ENCODE measurements around the gene NPW. TPM values are rescaled to one million over a fixed set of nuclear protein-coding genes. Genes with fewer than 3 reads are reported as not detected.

The NPW gene
- total and polyA plus RNA-seq, 2 of the 8 experiments (the other 6 are each of a cell fraction or from before 2014, with no cell fraction given): 4.0 to 10.3 TPM

- H3K27me3 ChIP-seq (replicated peaks in 1 of 4; ENCODE audit: control insufficient read depth in 3 of 4, extremely low read depth in 1 of 4, insufficient read depth in 3 of 4, low read length in 3 of 4): peaks cover 18 to 28% (median 22%) of the 10 kb centered on the region in 4 experiments
- H3K4me2 ChIP-seq (ENCODE audit: insufficient read depth in 1 of 2, low read depth in 2 of 2, low read length in 2 of 2): no peak overlapping the region
- H3K4me1 ChIP-seq (replicated peaks in 1 of 4; ENCODE audit: control insufficient read depth in 3 of 4, insufficient read depth in 4 of 4, low read length in 3 of 4): peaks cover 0 to 15% (median 2%) of the 10 kb centered on the region in 4 experiments; a peak in 4 of 7 replicates
- H3K27ac ChIP-seq (ENCODE audit: low read depth, low read length): no peak overlapping the region
- no peak overlapping the region for H2BK15ac ChIP-seq (ENCODE audit: low read length)
- 94% methylated on average over 7 of the region's 7 CpGs; no CpG with 5 or more reads in 1 of the 2 experiments for WGBS, 2 experiments (ENCODE audit: extremely low coverage in 1 of 2, insufficient coverage in 1 of 2, insufficient read length in 1 of 2, insufficient replicate concordance in 2 of 2, low coverage in 1 of 2, low lambda C conversion rate in 2 of 2, missing lambda C conversion rate in 1 of 2)
- H3K79me2 ChIP-seq (ENCODE audit: control insufficient read depth in 1 of 2, insufficient read depth in 2 of 2, low read length in 2 of 2): no peaks in the 10 kb centered on the region
- no peaks in the 10 kb centered on the region for H3K79me1 ChIP-seq (ENCODE audit: low read depth, low read length)
- POLR2A ChIA-PET (ENCODE audit: partially characterized antibody): interaction anchor here (0.9 to 1.3 kb wide), 4 partner anchors 11 to 137 kb away, joined by 3 to 7 read pairs (median 6); partner anchors contain the start of gene RPS2
- no peaks in the 10 kb centered on the region for H4K20me1 ChIP-seq (replicated peaks in 1 of 2; ENCODE audit: control insufficient read depth in 1 of 2, insufficient read depth in 2 of 2, low read length in 2 of 2)
- no peak overlapping the region for H3K14ac ChIP-seq (ENCODE audit: insufficient read length)
- FAIRE-seq: no peak
- H3K4me3 ChIP-seq (ENCODE audit: extremely low read depth in 1 of 4, insufficient read depth in 2 of 4, low read depth in 3 of 4, low read length in 4 of 4): no peak overlapping the region
- H2BK12ac ChIP-seq (ENCODE audit: low read depth, low read length): no peak overlapping the region
- H3K23ac ChIP-seq (ENCODE audit: insufficient read length): no peak overlapping the region
- no peak for TF ChIP-seq JUND (IDR thresholded peaks at IDR 0.05; ENCODE audit: low read length)
- H2BK5ac ChIP-seq (ENCODE audit: low read depth, low read length): no peak overlapping the region
- no peak overlapping the region for H2BK20ac ChIP-seq (ENCODE audit: low read length)
- H4K91ac ChIP-seq (replicated peaks; ENCODE audit: insufficient read length, low read length): no peak overlapping the region
- H2AFZ ChIP-seq (ENCODE audit: low read length): no peak overlapping the region
- H4K8ac ChIP-seq (ENCODE audit: extremely low read depth, insufficient read depth, low read length): no peak overlapping the region
- no peak for DNase-seq (ENCODE audit: low read depth in 1 of 2, low spot score in 2 of 2)
- no peak overlapping the region for H4K5ac ChIP-seq (ENCODE audit: insufficient read length, low read depth, low read length)
- H3K9me3 ChIP-seq (ENCODE audit: insufficient read depth in 2 of 2, low read depth in 1 of 2, low read length in 1 of 2): no peaks in the 10 kb centered on the region
- H3K9ac ChIP-seq (replicated peaks in 1 of 4; ENCODE audit: extremely low read depth in 1 of 4, low read depth in 3 of 4, low read length in 3 of 4): no peak overlapping the region
- CTCF ChIA-PET (ENCODE audit: partially characterized antibody): interaction anchor here (0.8 to 3.3 kb wide), 19 partner anchors 8 to 166 kb away, joined by 3 to 18 read pairs (median 5); partner anchors contain the start of gene PKD1
- H3K23me2 ChIP-seq (ENCODE audit: low read depth, low read length): peaks cover 8% of the 10 kb centered on the region; the same call in 1 of the 2 replicates
- H3K18ac ChIP-seq (ENCODE audit: extremely low read depth, low read length): no peak overlapping the region
- H3K36me3 ChIP-seq (ENCODE audit: control insufficient read depth in 2 of 4, insufficient read depth in 4 of 4, low read length in 3 of 4): peaks cover 0 to 5% (median 0%) of the 10 kb centered on the region in 4 experiments; a peak in 1 of 8 replicates
- no peak overlapping the region for H3K4ac ChIP-seq (replicated peaks; ENCODE audit: insufficient read length, low read depth, low read length)
- H2AK5ac ChIP-seq (ENCODE audit: low read depth, low read length): no peak overlapping the region
- H2BK120ac ChIP-seq (replicated peaks; ENCODE audit: low read depth, low read length): no peak overlapping the region
- no peak overlapping the region for H3K56ac ChIP-seq (replicated peaks; ENCODE audit: insufficient read length, low read depth, low read length)
Measured at GRCh38 chr16:2015947-2016208, 3.7 kb upstream of the NPW start.
